CD4-positive, alpha-beta memory T cell (primary cell): ENCODE results near the gene HOXD11. TPM values are rescaled to one million over a fixed set of nuclear protein-coding genes. Genes with fewer than 3 reads are reported as not detected.

Experiments used
- CTCF ChIA-PET: fragments of 350-600 bp; sonication (Branson Sonifier 250); formaldehyde crosslinking; loops from one replicate; lab custom pipeline; 2021; ENCODE audit warnings: inconsistent platforms; ENCODE audit not compliant: partially characterized antibody; lab: Charles Lee
- POLR2A ChIA-PET: fragments of 350-600 bp; sonication (Branson Sonifier 250); formaldehyde crosslinking; loops from one replicate; lab custom pipeline; 2021; ENCODE audit not compliant: partially characterized antibody; lab: Charles Lee
- DNase-seq, 5 donors: peaks; one replicate each; pipeline versions ENCODE4 v3.0.0 to v3.0.0-alpha.2; 2020 to 2022; ENCODE audit warnings: mixed read lengths in 1 of 5
- H3K27ac ChIP-seq: one replicate; pipeline ENCODE4 v1.7.0; 2013; ENCODE audit warnings: low read depth, low read length
- H3K27me3 ChIP-seq: 2 replicates; pipeline ENCODE4 v1.7.0; 2013; ENCODE audit warnings: mild to moderate bottlenecking, low read length, moderate library complexity; ENCODE audit not compliant: insufficient read depth
- H3K36me3 ChIP-seq: 2 replicates; pipeline ENCODE4 v1.7.0; 2013; ENCODE audit warnings: mild to moderate bottlenecking, low read length, moderate library complexity; ENCODE audit not compliant: insufficient read depth
- H3K4me1 ChIP-seq: 2 replicates; pipeline ENCODE4 v1.7.0; 2013; ENCODE audit warnings: mild to moderate bottlenecking, low read length, moderate library complexity; ENCODE audit not compliant: insufficient read depth
- H3K4me3 ChIP-seq, 2 donors: one replicate each; pipeline ENCODE4 v1.7.0; 2013; ENCODE audit warnings: low read length in 2 of 2, mild to moderate bottlenecking in 1 of 2
- H3K9me3 ChIP-seq, 2 donors: one replicate each; pipeline ENCODE4 v1.7.0; 2013; ENCODE audit warnings: low read length in 2 of 2, control low read depth in 1 of 2; ENCODE audit not compliant: control insufficient read depth in 1 of 2
- H3K27ac Mint-ChIP-seq, 7 donors: one replicate each; pipeline ENCODE4 v1.8.0; 2020 to 2021; ENCODE audit warnings: mixed read lengths in 7 of 7, mild to moderate bottlenecking in 6 of 7, inconsistent platforms in 3 of 7, moderate library complexity in 3 of 7
- H3K27me3 Mint-ChIP-seq, 2 donors: one replicate each; pipeline ENCODE4 v1.8.0; 2020 to 2021; ENCODE audit warnings: mixed read lengths in 2 of 2
- H3K36me3 Mint-ChIP-seq, 2 donors: one replicate each; pipeline ENCODE4 v1.8.0; 2020 to 2021; ENCODE audit warnings: mixed read lengths in 2 of 2, inconsistent platforms in 1 of 2, mild to moderate bottlenecking in 1 of 2
- H3K4me1 Mint-ChIP-seq, 4 donors: one replicate each; pipeline ENCODE4 v1.8.0; 2020 to 2021; ENCODE audit warnings: mixed read lengths in 4 of 4, mild to moderate bottlenecking in 1 of 4
- H3K4me3 Mint-ChIP-seq, 8 donors: one replicate each; pipeline ENCODE4 v1.8.0; 2020 to 2021; ENCODE audit warnings: mixed read lengths in 8 of 8, mild to moderate bottlenecking in 7 of 8, moderate library complexity in 6 of 8, inconsistent platforms in 3 of 8
- H3K9me3 Mint-ChIP-seq, 8 donors: one replicate each; pipeline ENCODE4 v1.8.0; 2020 to 2021; ENCODE audit warnings: mixed read lengths in 8 of 8, mild to moderate bottlenecking in 5 of 8, inconsistent platforms in 3 of 8, moderate library complexity in 1 of 8
- intact Hi-C: fragments of 100-400 bp; cut with micrococcal nuclease; formaldehyde crosslinking; loops from one replicate; pipeline ENCODE4 v1.15.1; 2023
- polyA plus RNA-seq, 2 donors: library from polyadenylated mRNA; unstranded; fragments of 300-500 nt; fragmentation: Illumina TruSeq; gene quantifications; one replicate each; pipeline ENCODE4 v1.2.3, GENCODE V29; 2021
- total RNA-seq, 2 experiments: library from RNA; stranded (reverse); gene quantifications; one replicate each; pipeline ENCODE4 v1.2.3, GENCODE V29; 2021

The HOXD11 gene
- total and polyA plus RNA-seq, 4 experiments from 2014 or later: not detected

- H3K4me3 ChIP-seq: no peak overlapping the region
- peaks cover 0 to 3% (median under 1%) of the 10 kb centered on the region in 8 donors for H3K9me3 Mint-ChIP-seq
- POLR2A ChIA-PET: no interaction called here
- H3K4me1 ChIP-seq: no peaks in the 10 kb centered on the region
- H3K27me3 ChIP-seq: peaks cover 63% of the 10 kb centered on the region
- CTCF ChIA-PET: interaction anchor here (1.0 kb wide), 1 partner anchor 999 kb away, joined by 3 read pairs; no protein-coding TSS in a partner anchor
- no peaks in the 10 kb centered on the region for H3K36me3 ChIP-seq
- H3K36me3 Mint-ChIP-seq: no peaks in the 10 kb centered on the region
- H3K4me1 Mint-ChIP-seq: peaks cover 0 to 6% (median 3%) of the 10 kb centered on the region in 4 donors
- H3K27ac ChIP-seq: no peak overlapping the region
- H3K27me3 Mint-ChIP-seq: peaks cover 69 to 79% of the 10 kb centered on the region in 2 donors
- H3K27ac Mint-ChIP-seq: peak overlapping the region in 2 of 7 donors; percentile 22 to 45
- intact Hi-C loops: no loop called here
- DNase-seq: no peak
- no peaks in the 10 kb centered on the region for H3K9me3 ChIP-seq
- peak overlapping the region in 1 of 8 donors; percentile 31 for H3K4me3 Mint-ChIP-seq
Observed at GRCh38 chr2:176149939-176150583, 43.0 kb downstream of the HOXD11 start.

GRCh38 chr2:176150584-176151441, 43.7 kb downstream of the HOXD11 start:
- Histone ChIP-seq H3K27ac (no peak overlapping the region), H3K36me3 (no peaks in the 10 kb centered on the region), H3K9me3 (no peaks in the 10 kb centered on the region), H3K4me1 (no peaks in the 10 kb centered on the region), H3K4me3 (no peak overlapping the region), H3K27me3 (peaks cover 66% of the 10 kb centered on the region)
- Mint-ChIP-seq H3K4me1 (peaks cover 0 to 6% (median 3%) of the 10 kb centered on the region in 4 donors), H3K36me3 (no peaks in the 10 kb centered on the region), H3K27me3 (peaks cover 69 to 79% of the 10 kb centered on the region in 2 donors), H3K27ac (peak overlapping the region in 1 of 7 donors; percentile 45), H3K4me3 (peak overlapping the region in 1 of 8 donors; percentile 31), H3K9me3 (peaks cover 0 to 3% (median under 1%) of the 10 kb centered on the region in 8 donors)
- peak in 1 of 5 donors; percentile 29 for DNase-seq
- intact Hi-C loops: no loop called here
- ChIA-PET CTCF (interaction anchor here (0.7 to 1.0 kb wide), 2 partner anchors 24 to 998 kb away, joined by 3 read pairs; no protein-coding TSS in a partner anchor), POLR2A (no interaction called here)

DNA sequence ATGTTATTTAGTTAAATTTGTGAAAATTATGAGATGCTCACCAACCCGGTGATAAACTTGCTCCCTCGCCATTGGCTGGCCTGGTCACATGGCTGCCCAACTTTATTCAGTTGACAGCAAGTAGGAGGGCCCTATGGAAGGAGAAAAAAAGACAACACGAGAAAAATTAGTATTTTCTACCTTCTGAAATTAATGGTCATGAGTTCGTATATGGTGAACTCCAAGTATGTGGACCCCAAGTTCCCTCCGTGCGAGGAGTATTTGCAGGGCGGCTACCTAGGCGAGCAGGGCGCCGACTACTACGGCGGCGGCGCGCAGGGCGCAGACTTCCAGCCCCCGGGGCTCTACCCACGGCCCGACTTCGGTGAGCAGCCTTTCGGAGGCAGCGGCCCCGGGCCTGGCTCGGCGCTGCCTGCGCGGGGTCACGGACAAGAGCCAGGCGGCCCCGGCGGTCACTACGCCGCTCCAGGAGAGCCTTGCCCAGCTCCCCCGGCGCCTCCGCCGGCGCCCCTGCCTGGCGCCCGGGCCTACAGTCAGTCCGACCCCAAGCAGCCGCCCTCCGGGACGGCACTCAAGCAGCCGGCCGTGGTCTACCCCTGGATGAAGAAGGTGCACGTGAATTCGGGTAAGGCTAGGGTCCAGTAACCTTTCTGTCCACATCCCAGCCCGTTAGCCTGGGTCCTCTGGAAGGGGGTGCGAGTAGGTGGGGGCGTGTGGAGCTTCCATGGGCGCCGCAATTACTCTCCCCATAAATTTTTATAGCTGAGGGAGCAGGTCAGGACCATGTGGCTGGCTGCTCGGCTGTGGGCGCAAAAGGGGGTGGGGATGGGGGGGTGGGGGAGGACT, 44.6 kb downstream of the HOXD11 start, which contains the start of gene HOXD4:
TSS of gene HOXD4 (plus strand) at position 109 of the 846 bp plus-strand sequence. CDS start at position 193, 84 bp downstream.
- ChIA-PET CTCF (interaction anchor here (0.7 to 1.0 kb wide), 2 partner anchors 25 to 997 kb away, joined by 3 read pairs; no protein-coding TSS in a partner anchor), POLR2A (no interaction called here)
- peaks cover 68 to 77% of the 10 kb centered on the region in 2 donors for H3K27me3 Mint-ChIP-seq
- Histone ChIP-seq H3K27ac (no peak within 1 kb of the TSS), H3K4me1 (no peaks in the 10 kb centered on the region), H3K27me3 (peaks cover 64% of the 10 kb centered on the region), H3K4me3 (no peak within 1 kb of the TSS), H3K36me3 (no peaks in the 10 kb centered on the region), H3K9me3 (no peaks in the 10 kb centered on the region)
- no peaks in the 10 kb centered on the region for H3K36me3 Mint-ChIP-seq
- peaks cover 1 to 7% (median 4%) of the 10 kb centered on the region in 4 donors for H3K4me1 Mint-ChIP-seq
- intact Hi-C loops: no loop called here
- H3K4me3 Mint-ChIP-seq: peak within 1 kb of the TSS in 1 of 8 donors; percentile 31
- DNase-seq: no peak
- peaks cover 0 to 4% (median under 1%) of the 10 kb centered on the region in 8 donors for H3K9me3 Mint-ChIP-seq
- H3K27ac Mint-ChIP-seq: peak within 1 kb of the TSS in 2 of 7 donors; percentile 45 to 51

DNA sequence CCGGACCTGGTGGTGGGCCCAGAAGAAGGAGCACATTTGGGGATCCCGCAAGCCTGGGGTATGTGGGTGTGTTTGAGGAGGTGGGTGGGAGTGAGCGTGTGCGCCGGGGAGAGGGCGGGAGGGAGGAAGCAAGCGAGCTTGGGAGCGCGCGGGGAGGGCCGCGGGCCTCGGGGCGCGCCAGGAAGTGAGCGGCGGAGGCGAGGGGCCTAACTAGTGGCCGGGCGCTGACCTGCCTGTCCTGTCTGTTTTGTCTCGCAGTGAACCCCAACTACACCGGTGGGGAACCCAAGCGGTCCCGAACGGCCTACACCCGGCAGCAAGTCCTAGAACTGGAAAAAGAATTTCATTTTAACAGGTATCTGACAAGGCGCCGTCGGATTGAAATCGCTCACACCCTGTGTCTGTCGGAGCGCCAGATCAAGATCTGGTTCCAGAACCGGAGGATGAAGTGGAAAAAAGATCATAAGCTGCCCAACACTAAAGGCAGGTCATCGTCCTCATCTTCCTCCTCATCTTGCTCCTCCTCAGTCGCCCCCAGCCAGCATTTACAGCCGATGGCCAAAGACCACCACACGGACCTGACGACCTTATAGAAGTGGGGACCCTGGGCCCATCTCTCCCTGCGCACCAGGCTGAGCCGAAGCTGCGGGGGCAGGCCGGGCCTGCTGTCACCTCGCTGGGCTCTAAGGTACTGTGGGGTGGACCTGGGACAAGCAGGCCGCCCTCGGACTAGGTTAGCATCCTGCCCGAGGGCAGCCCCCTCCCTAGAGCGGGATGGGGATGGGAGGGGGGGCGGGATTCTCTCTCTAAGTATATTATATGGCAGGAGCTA, 45.5 kb downstream of the HOXD11 start:
- Histone ChIP-seq H3K36me3 (no peaks in the 10 kb centered on the region), H3K4me1 (peaks cover 5% of the 10 kb centered on the region), H3K9me3 (no peaks in the 10 kb centered on the region), H3K27ac (no peak overlapping the region), H3K4me3 (no peak overlapping the region), H3K27me3 (peaks cover 69% of the 10 kb centered on the region)
- CTCF ChIA-PET: no interaction called here
- peaks cover 4 to 12% (median 6%) of the 10 kb centered on the region in 4 donors for H3K4me1 Mint-ChIP-seq
- peaks cover 67 to 73% of the 10 kb centered on the region in 2 donors for H3K27me3 Mint-ChIP-seq
- H3K27ac Mint-ChIP-seq: peak overlapping the region in 1 of 7 donors; percentile 51
- DNase-seq: no peak
- H3K36me3 Mint-ChIP-seq: no peaks in the 10 kb centered on the region
- intact Hi-C loops: no loop called here
- POLR2A ChIA-PET: no interaction called here
- peak overlapping the region in 2 of 8 donors; percentile 13 to 43 for H3K4me3 Mint-ChIP-seq
- peaks cover 0 to 5% (median under 1%) of the 10 kb centered on the region in 8 donors for H3K9me3 Mint-ChIP-seq

- Mint-ChIP-seq H3K4me1 (peaks cover 6 to 22% (median 10%) of the 10 kb centered on the region in 4 donors), H3K27ac (no peak overlapping the region), H3K36me3 (peaks cover 0 to 1% of the 10 kb centered on the region in 2 donors), H3K27me3 (peaks cover 62 to 65% of the 10 kb centered on the region in 2 donors), H3K9me3 (peaks cover 0 to 13% (median 3%) of the 10 kb centered on the region in 8 donors), H3K4me3 (peak overlapping the region in 1 of 8 donors; percentile 5)
- H3K9me3 ChIP-seq: no peaks in the 10 kb centered on the region
- no peak overlapping the region for H3K4me3 ChIP-seq
- peaks cover 60% of the 10 kb centered on the region for H3K27me3 ChIP-seq
- POLR2A ChIA-PET: no interaction called here
- H3K4me1 ChIP-seq: peaks cover 6% of the 10 kb centered on the region
- intact Hi-C loops: no loop called here
- H3K27ac ChIP-seq: no peak overlapping the region
- CTCF ChIA-PET: interaction anchor here (1.1 to 1.4 kb wide), 2 partner anchors 27 to 299 kb away, joined by 3 to 5 read pairs; no protein-coding TSS in a partner anchor
- H3K36me3 ChIP-seq: no peaks in the 10 kb centered on the region
- DNase-seq: no peak
Observed at GRCh38 chr2:176154576-176155252, 47.6 kb downstream of the HOXD11 start.
